Tibial nerve (tissue), 4 donors: Measurements from ENCODE around the gene DENND4B. TPM values are rescaled to one million over a fixed set of nuclear protein-coding genes. Genes with fewer than 3 reads are reported as not detected.

Experiments used
- DNase-seq, 2 donors: peaks; one replicate each; pipeline ENCODE4 v3.0.0-alpha.2; 2019; ENCODE audit warnings: low spot score in 2 of 2
- H3K27ac ChIP-seq, 4 donors: fragments of 200-600 bp; sonication (generic) in 3 of 4; one replicate each; pipeline ENCODE4 v1.5.1; 2017 to 2019; ENCODE audit warnings: mild to moderate bottlenecking in 1 of 4
- H3K27me3 ChIP-seq, 2 donors: fragments of 200-600 bp; sonication (generic) in 1 of 2; one replicate each; pipeline versions ENCODE4 v1.5.1 to v1.6.0; 2017 to 2019
- H3K36me3 ChIP-seq, 3 donors: fragments of 200-600 bp; sonication (generic); one replicate each; pipeline ENCODE4 v1.5.1; 2018 to 2019
- H3K4me1 ChIP-seq, 4 donors: fragments of 200-600 bp; sonication (generic) in 3 of 4; one replicate each; pipeline ENCODE4 v1.5.1; 2017 to 2019
- H3K4me3 ChIP-seq, 4 donors: fragments of 200-600 bp; sonication (generic) in 3 of 4; one replicate each; pipeline ENCODE4 v1.5.1; 2017 to 2019; ENCODE audit warnings: mild to moderate bottlenecking in 1 of 4, moderate library complexity in 1 of 4
- H3K9me3 ChIP-seq, 4 donors: fragments of 200-600 bp; sonication (generic) in 3 of 4; one replicate each; pipeline ENCODE4 v1.5.1; 2017 to 2019
- CTCF ChIP-seq, 5 experiments: fragments of 200-600 bp in 3 of 5; fragments of 450-650 bp in 2 of 5; sonication (generic) in 3 of 5; IDR thresholded peaks; one replicate each; pipeline ENCODE4 v1.5.1; 2016 to 2019; ENCODE audit warnings: antibody characterized with exemption in 5 of 5, mild to moderate bottlenecking in 3 of 5, moderate library complexity in 2 of 5
- EP300 ChIP-seq, 2 donors: sonication (generic); formaldehyde crosslinking; IDR thresholded peaks; one replicate each; pipeline ENCODE4 v1.6.1; 2017; ENCODE audit warnings: antibody characterized with exemption in 2 of 2, mild to moderate bottlenecking in 1 of 2
- POLR2A ChIP-seq, 2 donors: fragments of 450-650 bp; IDR thresholded peaks; one replicate each; pipeline ENCODE4 v1.6.1; 2017; ENCODE audit warnings: antibody characterized with exemption in 2 of 2, mild to moderate bottlenecking in 2 of 2, moderate library complexity in 2 of 2
- WGBS, 2 donors: methylation state at CpG; one replicate each; pipeline ENCODE4 v1.1.5; 2018; 5-methylcytosine and 5-hydroxymethylcytosine counted together
- total RNA-seq, 4 donors: library from RNA; depleted of rRNA; stranded (reverse); fragments of >200 nt; gene quantifications; one replicate each; pipeline ENCODE4 v1.1.0, GENCODE V29; 2016

DENND4B gene, protein sequence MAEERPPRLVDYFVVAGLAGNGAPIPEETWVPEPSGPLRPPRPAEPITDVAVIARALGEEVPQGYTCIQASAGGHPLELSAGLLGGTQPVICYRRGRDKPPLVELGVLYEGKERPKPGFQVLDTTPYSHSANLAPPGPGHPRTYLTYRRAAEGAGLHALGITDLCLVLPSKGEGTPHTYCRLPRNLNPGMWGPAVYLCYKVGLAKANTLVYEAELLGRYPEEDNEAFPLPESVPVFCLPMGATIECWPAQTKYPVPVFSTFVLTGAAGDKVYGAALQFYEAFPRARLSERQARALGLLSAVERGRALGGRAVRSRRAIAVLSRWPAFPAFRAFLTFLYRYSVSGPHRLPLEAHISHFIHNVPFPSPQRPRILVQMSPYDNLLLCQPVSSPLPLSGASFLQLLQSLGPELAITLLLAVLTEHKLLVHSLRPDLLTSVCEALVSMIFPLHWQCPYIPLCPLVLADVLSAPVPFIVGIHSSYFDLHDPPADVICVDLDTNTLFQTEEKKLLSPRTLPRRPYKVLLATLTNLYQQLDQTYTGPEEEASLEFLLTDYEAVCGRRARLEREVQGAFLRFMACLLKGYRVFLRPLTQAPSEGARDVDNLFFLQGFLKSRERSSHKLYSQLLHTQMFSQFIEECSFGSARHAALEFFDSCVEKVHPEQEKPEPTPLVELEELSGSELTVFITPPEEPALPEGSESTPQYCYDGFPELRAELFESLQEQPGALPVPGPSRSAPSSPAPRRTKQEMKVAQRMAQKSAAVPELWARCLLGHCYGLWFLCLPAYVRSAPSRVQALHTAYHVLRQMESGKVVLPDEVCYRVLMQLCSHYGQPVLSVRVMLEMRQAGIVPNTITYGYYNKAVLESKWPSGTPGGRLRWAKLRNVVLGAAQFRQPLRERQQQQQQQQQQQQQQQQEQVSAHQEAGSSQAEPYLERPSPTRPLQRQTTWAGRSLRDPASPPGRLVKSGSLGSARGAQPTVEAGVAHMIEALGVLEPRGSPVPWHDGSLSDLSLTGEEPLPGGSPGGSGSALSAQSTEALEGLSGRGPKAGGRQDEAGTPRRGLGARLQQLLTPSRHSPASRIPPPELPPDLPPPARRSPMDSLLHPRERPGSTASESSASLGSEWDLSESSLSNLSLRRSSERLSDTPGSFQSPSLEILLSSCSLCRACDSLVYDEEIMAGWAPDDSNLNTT (N-terminal part only)
- total RNA-seq, result 10 to 100 TPM; 42.8 to 78.0 (median 56.7) TPM

DNA sequence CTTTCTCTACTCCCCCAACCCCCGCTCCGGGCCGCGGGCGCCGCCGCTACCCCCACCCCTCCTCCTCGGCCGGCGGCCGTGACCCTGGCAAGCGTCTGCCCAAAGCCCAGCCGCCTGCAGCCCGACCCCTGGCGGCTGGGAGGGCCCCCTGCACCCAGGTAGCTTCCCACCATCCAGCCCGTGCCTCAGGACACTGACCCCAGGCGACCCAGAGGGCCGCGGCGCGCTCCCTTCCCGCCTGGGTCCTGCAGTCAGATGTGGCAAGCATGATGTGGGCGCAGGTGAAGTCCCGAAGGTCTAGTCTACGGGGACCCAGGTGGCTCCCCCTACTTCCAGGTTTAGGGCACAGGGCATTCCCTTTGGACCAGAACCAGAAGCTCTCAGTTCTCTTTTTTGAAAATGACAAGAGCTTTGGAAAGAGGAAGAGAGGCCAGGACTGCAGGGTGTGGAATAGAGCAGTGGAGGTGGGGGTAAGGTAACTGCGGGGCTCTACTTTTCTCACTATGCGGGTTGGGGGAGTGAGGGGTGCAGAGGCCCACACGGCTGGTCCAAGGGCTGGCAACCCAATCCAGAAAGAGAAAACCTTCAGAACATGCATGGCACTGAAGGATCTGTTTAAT lies at the start of gene DENND4B:
Gene DENND4B, minus strand, starts transcription at position 97 of the 620 bp plus-strand sequence. CDS start 2,344 bp downstream, outside the sequence.
- TF ChIP-seq POLR2A (IDR thresholded peaks at IDR 0.05) (no peak), CTCF (IDR thresholded peaks at IDR 0.05) (peak; percentile 93 to 99 (median 99)), EP300 (IDR thresholded peaks at IDR 0.05) (peak in 1 of 2 donors; percentile 52)

DNA sequence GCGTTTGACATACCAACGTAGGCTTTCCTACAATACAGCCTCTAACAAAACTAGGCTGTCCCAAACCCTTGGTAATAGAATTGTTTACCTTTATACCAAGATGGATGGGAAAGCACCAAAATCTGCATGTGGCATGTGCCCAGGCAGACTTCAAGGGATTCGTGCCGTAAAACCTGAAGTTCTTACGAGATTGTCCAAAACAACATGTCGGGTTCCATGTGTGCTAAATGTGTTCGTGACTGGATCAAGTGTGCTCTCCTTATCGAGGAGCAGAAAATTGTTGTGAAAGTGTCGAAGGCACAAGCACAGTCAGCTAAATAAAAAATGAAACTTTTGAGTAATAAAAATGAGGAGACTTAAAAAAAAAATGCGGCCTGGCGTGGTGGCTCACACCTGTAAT lies 49.1 kb upstream of the DENND4B start:
- H3K27ac ChIP-seq, result no peak overlapping the region
- WGBS, 2 donors, result 93 to 99% methylated on average over 11 of the region's 11 CpGs

More for the DNA sequence above, at the start of gene DENND4B:
- Histone ChIP-seq H3K4me3 (peak within 1 kb of the TSS; percentile 65 to 94 (median 82)), H3K36me3 (peaks cover 3 to 57% (median 20%) of the 10 kb centered on the region in 3 donors), H3K27me3 (no peaks in the 10 kb centered on the region), H3K4me1 (peaks cover 0 to 29% (median 14%) of the 10 kb centered on the region in 4 donors), H3K27ac (peak within 1 kb of the TSS; percentile 91 to 99 (median 96)), H3K9me3 (no peaks in the 10 kb centered on the region)
- WGBS, 2 donors, result 18 to 26% methylated on average over 8 to 14 of the region's 28 CpGs
- DNase-seq, result peak; percentile 54 to 65

GRCh38 chr1:153995202-153995601 lies 48.7 kb upstream of the DENND4B start:
- no peak for DNase-seq
- no peak overlapping the region for H3K27ac ChIP-seq
- peaks cover 0 to 27% (median 18%) of the 10 kb centered on the region in 4 donors for H3K4me1 ChIP-seq
- H3K4me3 ChIP-seq, result no peak overlapping the region
- WGBS, 2 donors, result 76 to 81% methylated on average over 3 of the region's 3 CpGs
- no peaks in the 10 kb centered on the region for H3K9me3 ChIP-seq
- TF ChIP-seq EP300 (IDR thresholded peaks at IDR 0.05), result no peak
- TF ChIP-seq POLR2A (IDR thresholded peaks at IDR 0.05), result no peak
- peaks cover 0 to 49% (median 3%) of the 10 kb centered on the region in 3 donors for H3K36me3 ChIP-seq
- no peaks in the 10 kb centered on the region for H3K27me3 ChIP-seq

More for the DNA sequence above, 49.1 kb upstream of the DENND4B start:
- Histone ChIP-seq H3K36me3 (peaks cover 0 to 49% (median 3%) of the 10 kb centered on the region in 3 donors), H3K9me3 (no peaks in the 10 kb centered on the region), H3K4me1 (peaks cover 0 to 25% (median 18%) of the 10 kb centered on the region in 4 donors), H3K27me3 (no peaks in the 10 kb centered on the region), H3K4me3 (no peak overlapping the region)
- TF ChIP-seq EP300 (IDR thresholded peaks at IDR 0.05) (no peak), CTCF (IDR thresholded peaks at IDR 0.05) (no peak), POLR2A (IDR thresholded peaks at IDR 0.05) (no peak)
- no peak for DNase-seq

GRCh38 chr1:153991806-153992205 lies 45.3 kb upstream of the DENND4B start:
- no peaks in the 10 kb centered on the region for H3K27me3 ChIP-seq
- no peak for DNase-seq
- H3K36me3 ChIP-seq, result peaks cover 0 to 49% (median 3%) of the 10 kb centered on the region in 3 donors
- peaks cover 0 to 38% (median 20%) of the 10 kb centered on the region in 4 donors for H3K4me1 ChIP-seq
- WGBS, 2 donors, result 88 to 96% methylated on average over 2 of the region's 2 CpGs
- no peaks in the 10 kb centered on the region for H3K9me3 ChIP-seq
- peak overlapping the region; percentile 75 to 90 (median 82) for H3K4me3 ChIP-seq
- H3K27ac ChIP-seq, result peak overlapping the region; percentile 93 to 98 (median 96)
- TF ChIP-seq CTCF (IDR thresholded peaks at IDR 0.05) (no peak), POLR2A (IDR thresholded peaks at IDR 0.05) (no peak), EP300 (IDR thresholded peaks at IDR 0.05) (no peak)
